ENCODE data around the gene PKD2L2. TPM values are rescaled to one million over a fixed set of nuclear protein-coding genes. Genes with fewer than 3 reads are reported as not detected.

Gene PKD2L2
- total RNA-seq, 1 experiment from 2014 or later = not detected

DNA sequence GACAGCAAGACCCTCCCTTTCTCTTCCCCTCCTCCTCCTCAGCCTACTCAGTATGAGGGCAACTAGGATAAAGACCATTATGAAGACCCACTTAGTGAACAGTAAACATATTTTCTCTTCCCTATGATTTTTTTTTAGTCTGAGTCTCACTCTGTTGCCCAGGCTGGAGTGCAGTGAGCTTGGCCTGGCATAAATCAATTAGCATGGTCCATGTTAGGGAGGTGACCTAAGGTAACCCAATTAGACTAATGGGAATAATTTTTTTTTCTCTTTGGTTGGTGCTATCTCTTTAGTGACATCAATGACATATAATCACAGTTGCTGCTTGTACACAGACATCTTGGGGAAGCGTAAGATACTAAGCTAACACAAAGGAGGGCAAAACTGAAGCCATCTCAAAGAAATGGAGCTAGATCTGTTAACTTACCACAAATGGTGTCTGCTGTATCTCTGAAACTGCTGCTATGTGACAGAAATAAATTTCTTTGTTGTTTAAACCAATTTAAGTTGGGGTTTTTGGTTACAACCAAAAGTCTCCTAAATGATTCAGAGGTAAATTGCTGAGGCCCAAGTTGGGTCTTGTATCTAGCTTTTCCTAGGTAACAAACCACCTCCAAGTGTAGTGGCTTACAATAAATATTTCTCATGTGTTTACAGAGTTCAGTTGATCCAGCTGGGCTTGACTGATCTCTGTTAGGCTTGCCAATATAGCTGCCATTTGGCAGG lies 13.3 kb downstream of the PKD2L2 start:
- no TSS peak for BruUV-seq (replicated peaks)
- Mint-ChIP-seq H3K36me3 (ENCODE audit: insufficient read depth, unreplicated experiment) (no peaks in the 10 kb centered on the region), H3K4me3 (ENCODE audit: unreplicated experiment) (no peak overlapping the region), H3K27ac (ENCODE audit: low read depth, unreplicated experiment) (no peak overlapping the region), H3K27me3 (ENCODE audit: insufficient read depth, unreplicated experiment) (no peaks in the 10 kb centered on the region), H3K9me3 (ENCODE audit: unreplicated experiment) (no peaks in the 10 kb centered on the region), H3K4me1 (ENCODE audit: insufficient read depth, unreplicated experiment) (peaks cover 6% of the 10 kb centered on the region)
- CTCF ChIA-PET = interaction anchor here (0.6 to 1.6 kb wide), 4 partner anchors 123 to 1716 kb away, joined by 4 to 6 read pairs (median 4); no protein-coding TSS in a partner anchor
- DNase-seq (ENCODE audit: unreplicated experiment) = no peak
- intact Hi-C loops (cut with micrococcal nuclease) = no loop called here
- TF ChIP-seq, protein P1, sequence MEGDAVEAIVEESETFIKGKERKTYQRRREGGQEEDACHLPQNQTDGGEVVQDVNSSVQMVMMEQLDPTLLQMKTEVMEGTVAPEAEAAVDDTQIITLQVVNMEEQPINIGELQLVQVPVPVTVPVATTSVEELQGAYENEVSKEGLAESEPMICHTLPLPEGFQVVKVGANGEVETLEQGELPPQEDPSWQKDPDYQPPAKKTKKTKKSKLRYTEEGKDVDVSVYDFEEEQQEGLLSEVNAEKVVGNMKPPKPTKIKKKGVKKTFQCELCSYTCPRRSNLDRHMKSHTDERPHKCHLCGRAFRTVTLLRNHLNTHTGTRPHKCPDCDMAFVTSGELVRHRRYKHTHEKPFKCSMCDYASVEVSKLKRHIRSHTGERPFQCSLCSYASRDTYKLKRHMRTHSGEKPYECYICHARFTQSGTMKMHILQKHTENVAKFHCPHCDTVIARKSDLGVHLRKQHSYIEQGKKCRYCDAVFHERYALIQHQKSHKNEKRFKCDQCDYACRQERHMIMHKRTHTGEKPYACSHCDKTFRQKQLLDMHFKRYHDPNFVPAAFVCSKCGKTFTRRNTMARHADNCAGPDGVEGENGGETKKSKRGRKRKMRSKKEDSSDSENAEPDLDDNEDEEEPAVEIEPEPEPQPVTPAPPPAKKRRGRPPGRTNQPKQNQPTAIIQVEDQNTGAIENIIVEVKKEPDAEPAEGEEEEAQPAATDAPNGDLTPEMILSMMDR (IDR thresholded peaks at IDR 0.05; ENCODE audit: unreplicated experiment) = no peak
- POLR2A ChIA-PET = interaction anchor here (1.5 to 1.9 kb wide), 2 partner anchors 15 to 22 kb away, joined by 5 read pairs; no protein-coding TSS in a partner anchor

DNA sequence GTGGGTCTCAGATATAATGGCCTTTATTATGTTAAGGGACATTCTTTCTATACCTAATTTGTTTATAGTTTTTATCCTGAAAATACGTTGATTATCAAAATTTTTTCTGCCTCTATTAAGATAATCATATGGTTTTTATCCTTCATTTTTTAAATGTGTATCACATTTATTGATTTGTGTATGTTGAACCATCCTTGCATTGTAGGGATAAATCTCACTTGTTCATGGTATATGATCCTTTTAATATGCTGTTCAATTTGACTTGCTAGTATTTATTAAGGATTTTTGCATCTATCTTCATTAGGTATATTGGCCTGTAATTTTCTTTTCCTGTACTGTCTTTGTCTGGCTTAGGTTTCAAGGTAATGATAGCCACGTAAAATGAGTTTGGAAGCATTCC lies 25.5 kb downstream of the PKD2L2 start:
- Mint-ChIP-seq H3K4me1 (ENCODE audit: insufficient read depth, unreplicated experiment) (no peaks in the 10 kb centered on the region), H3K27ac (ENCODE audit: low read depth, unreplicated experiment) (no peak overlapping the region)

DNA sequence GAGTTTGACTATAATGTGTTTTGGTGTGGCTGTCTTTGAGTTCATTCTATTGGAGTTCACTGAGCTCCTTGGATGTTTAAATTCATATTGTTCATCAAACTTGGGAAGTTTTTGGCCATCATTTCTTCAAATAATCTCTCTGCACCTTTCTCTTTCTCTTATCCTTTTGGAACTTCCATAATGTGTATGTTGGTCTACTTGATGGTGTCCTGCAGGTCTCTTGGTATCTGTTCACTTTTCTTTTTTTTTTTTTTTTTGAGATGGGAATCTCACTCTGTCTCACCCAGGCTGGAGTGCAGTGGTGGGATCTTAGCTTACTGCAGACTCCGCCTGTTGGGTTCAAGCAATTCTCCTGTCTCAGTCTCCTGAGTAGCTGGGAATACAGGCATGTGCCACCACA lies 27.7 kb downstream of the PKD2L2 start:
- TF ChIP-seq, protein P1 (IDR thresholded peaks at IDR 0.05; ENCODE audit: unreplicated experiment) = no peak

More for the DNA sequence above, 25.5 kb downstream of the PKD2L2 start:
- POLR2A ChIA-PET = interaction anchor here (1.2 kb wide), 1 partner anchor 19 kb away, joined by 4 read pairs; no protein-coding TSS in a partner anchor
- Mint-ChIP-seq H3K4me3 (ENCODE audit: unreplicated experiment) (no peak overlapping the region), H3K9me3 (ENCODE audit: unreplicated experiment) (peaks cover 19% of the 10 kb centered on the region), H3K36me3 (ENCODE audit: insufficient read depth, unreplicated experiment) (peaks cover 9% of the 10 kb centered on the region), H3K27me3 (ENCODE audit: insufficient read depth, unreplicated experiment) (no peaks in the 10 kb centered on the region)
- intact Hi-C loops (cut with micrococcal nuclease) = no loop called here
- TF ChIP-seq, protein P1 (IDR thresholded peaks at IDR 0.05; ENCODE audit: unreplicated experiment) = no peak
- DNase-seq (ENCODE audit: unreplicated experiment) = no peak
- CTCF ChIA-PET = interaction anchor here (0.9 kb wide), 1 partner anchor 139 kb away, joined by 4 read pairs; no protein-coding TSS in a partner anchor
- no TSS peak for BruUV-seq (replicated peaks)

GRCh38 chr5:137921931-137922330 lies 32.7 kb downstream of the PKD2L2 start:
- TF ChIP-seq, protein P1 (IDR thresholded peaks at IDR 0.05; ENCODE audit: unreplicated experiment) = no peak
- Mint-ChIP-seq H3K27me3 (ENCODE audit: insufficient read depth, unreplicated experiment) (no peaks in the 10 kb centered on the region), H3K9me3 (ENCODE audit: unreplicated experiment) (peaks cover 8% of the 10 kb centered on the region), H3K4me1 (ENCODE audit: insufficient read depth, unreplicated experiment) (no peaks in the 10 kb centered on the region), H3K4me3 (ENCODE audit: unreplicated experiment) (no peak overlapping the region), H3K27ac (ENCODE audit: low read depth, unreplicated experiment) (no peak overlapping the region), H3K36me3 (ENCODE audit: insufficient read depth, unreplicated experiment) (peaks cover 12% of the 10 kb centered on the region)
- peak; percentile 27 for DNase-seq (ENCODE audit: unreplicated experiment)
- ChIA-PET POLR2A (interaction anchor here (0.9 to 1.4 kb wide), 5 partner anchors 11 to 39 kb away, joined by 3 to 5 read pairs (median 3); no protein-coding TSS in a partner anchor), CTCF (interaction anchor here (1.7 kb wide), 1 partner anchor 143 kb away, joined by 6 read pairs; no protein-coding TSS in a partner anchor)
- intact Hi-C loops (cut with micrococcal nuclease) = no loop called here
- BruUV-seq (replicated peaks) = no TSS peak

More for the DNA sequence above, 27.7 kb downstream of the PKD2L2 start:
- peaks cover 19% of the 10 kb centered on the region for H3K9me3 Mint-ChIP-seq (ENCODE audit: unreplicated experiment)
- DNase-seq (ENCODE audit: unreplicated experiment) = no peak
- no peak overlapping the region for H3K4me3 Mint-ChIP-seq (ENCODE audit: unreplicated experiment)
- no TSS peak for BruUV-seq (replicated peaks)
- CTCF ChIA-PET = interaction anchor here (0.6 to 1.4 kb wide), 3 partner anchors 28 to 138 kb away, joined by 3 to 4 read pairs (median 3); no protein-coding TSS in a partner anchor
- H3K4me1 Mint-ChIP-seq (ENCODE audit: insufficient read depth, unreplicated experiment) = no peaks in the 10 kb centered on the region
- H3K27ac Mint-ChIP-seq (ENCODE audit: low read depth, unreplicated experiment) = no peak overlapping the region
- H3K27me3 Mint-ChIP-seq (ENCODE audit: insufficient read depth, unreplicated experiment) = no peaks in the 10 kb centered on the region
- intact Hi-C loops (cut with micrococcal nuclease) = no loop called here
- H3K36me3 Mint-ChIP-seq (ENCODE audit: insufficient read depth, unreplicated experiment) = peaks cover 9% of the 10 kb centered on the region
- POLR2A ChIA-PET = interaction anchor here (1.7 kb wide), 1 partner anchor 117 kb away, joined by 5 read pairs; no protein-coding TSS in a partner anchor

Data from MCF 10A (cell line).